ENCODE data around the gene HSPA1A.
A peak's percentile ranks its signal among the peaks of the same experiment; 100 is the strongest.
"Not testable (repeated sequence)": the region's sequence is repeated elsewhere in the genome, so short reads cannot be mapped to it uniquely, and the experiment has no call there.

HSPA1A gene

DNA sequence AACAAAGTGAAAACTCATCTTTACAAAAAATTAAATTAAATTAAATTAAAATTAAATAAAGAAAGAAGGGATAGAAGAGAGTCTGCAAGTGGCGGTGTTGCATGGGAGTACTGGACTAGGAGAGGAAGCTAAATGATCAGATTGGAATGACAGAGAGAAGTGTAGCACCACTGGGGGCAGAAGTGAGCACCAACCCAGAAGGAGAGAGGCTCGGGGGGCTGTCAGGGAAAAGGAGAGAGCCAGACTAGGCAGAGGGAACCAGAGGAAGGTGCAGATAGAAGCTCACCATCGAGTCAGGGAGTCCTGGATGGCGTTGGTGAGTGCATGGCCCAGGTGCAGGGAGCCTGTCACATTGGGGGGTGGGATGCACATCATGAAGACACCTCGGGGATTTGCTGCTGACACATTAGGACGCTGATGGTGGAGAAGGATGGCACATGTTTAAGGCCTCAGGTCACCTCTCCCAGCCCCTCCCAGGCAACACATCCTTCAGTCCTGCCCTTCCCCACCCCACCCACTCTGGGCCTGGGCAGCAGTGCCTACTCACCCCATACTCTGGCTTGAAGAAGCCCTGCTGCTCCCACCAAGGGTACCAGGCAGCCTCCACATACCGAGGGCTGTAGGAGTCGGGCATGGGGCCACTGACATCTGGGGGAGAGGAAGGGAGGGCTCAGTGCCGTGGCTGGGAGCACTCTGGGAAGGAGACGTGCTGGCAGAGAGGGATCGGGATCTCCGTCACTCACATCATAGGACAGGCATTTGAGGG, 23.8 kb upstream of the HSPA1A start:
- H3K4me3 Mint-ChIP-seq, result no peak overlapping the region
- H3K27me3 Mint-ChIP-seq, result no peaks in the 10 kb centered on the region

DNA sequence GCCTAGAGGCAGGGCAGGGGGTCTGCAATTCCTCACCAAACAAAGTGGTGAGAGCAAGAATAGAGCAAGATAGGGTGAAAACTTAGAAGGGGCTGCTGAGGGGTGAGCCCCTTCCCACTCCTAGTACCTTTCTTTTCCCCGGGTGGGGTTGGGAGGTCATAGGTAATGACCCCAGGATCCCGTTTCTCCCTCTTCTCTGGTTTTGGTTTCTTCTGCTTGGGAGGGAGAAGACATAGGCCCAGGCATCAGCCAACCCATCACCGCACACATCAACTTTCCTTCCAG, 23.3 kb upstream of the HSPA1A start:
- peak overlapping the region; percentile 13 for H3K27ac Mint-ChIP-seq (ENCODE audit: low read depth)
- peaks cover 28% of the 10 kb centered on the region for H3K4me1 Mint-ChIP-seq
- ATAC-seq (replicated peaks; ENCODE audit: extremely low read depth, poor library complexity, severe bottlenecking), result no peak
- H3K4me3 Mint-ChIP-seq, result no peak overlapping the region
- no peaks in the 10 kb centered on the region for H3K9me3 Mint-ChIP-seq
- peaks cover 13% of the 10 kb centered on the region for H3K36me3 Mint-ChIP-seq (ENCODE audit: insufficient read depth)
- DNase-seq (ENCODE audit: low spot score in 2 of 2), result no peak
- no peaks in the 10 kb centered on the region for H3K27me3 Mint-ChIP-seq

More for the DNA sequence above, 23.8 kb upstream of the HSPA1A start:
- peaks cover 24% of the 10 kb centered on the region for H3K4me1 Mint-ChIP-seq
- DNase-seq (ENCODE audit: low spot score in 2 of 2) (no peak), ATAC-seq (replicated peaks; ENCODE audit: extremely low read depth, poor library complexity, severe bottlenecking) (no peak)
- peak overlapping the region; percentile 13 for H3K27ac Mint-ChIP-seq (ENCODE audit: low read depth)
- no peaks in the 10 kb centered on the region for H3K9me3 Mint-ChIP-seq
- H3K36me3 Mint-ChIP-seq (ENCODE audit: insufficient read depth), result peaks cover 13% of the 10 kb centered on the region

DNA sequence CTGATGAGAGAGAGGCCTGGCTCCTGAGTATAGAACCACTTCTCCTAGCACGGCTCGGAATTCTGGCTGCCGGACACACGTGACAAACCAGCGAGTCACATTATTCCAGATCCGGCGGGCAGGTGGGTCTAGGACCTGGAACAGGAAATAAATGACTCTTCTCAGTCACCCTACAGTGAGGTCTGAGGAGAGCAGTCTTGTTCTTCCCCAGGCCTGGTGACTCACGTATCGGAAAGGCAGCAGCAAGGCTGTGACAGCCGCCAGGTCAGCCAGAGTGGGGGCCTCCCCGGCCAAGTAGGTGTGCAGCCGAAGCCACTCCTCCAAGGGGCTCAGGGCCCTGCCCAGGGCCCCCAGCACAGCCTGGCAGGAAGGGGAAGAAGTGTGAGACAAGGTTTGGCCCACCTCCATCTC, 22.6 kb upstream of the HSPA1A start:
- peak overlapping the region; percentile 98 for H3K27ac Mint-ChIP-seq (ENCODE audit: low read depth)
- H3K4me3 Mint-ChIP-seq, result no peak overlapping the region
- no peaks in the 10 kb centered on the region for H3K27me3 Mint-ChIP-seq
- no peaks in the 10 kb centered on the region for H3K9me3 Mint-ChIP-seq
- peaks cover 35% of the 10 kb centered on the region for H3K4me1 Mint-ChIP-seq
- no peak for DNase-seq (ENCODE audit: low spot score in 2 of 2)
- peaks cover 13% of the 10 kb centered on the region for H3K36me3 Mint-ChIP-seq (ENCODE audit: insufficient read depth)
- ATAC-seq (replicated peaks; ENCODE audit: extremely low read depth, poor library complexity, severe bottlenecking), result no peak

DNA sequence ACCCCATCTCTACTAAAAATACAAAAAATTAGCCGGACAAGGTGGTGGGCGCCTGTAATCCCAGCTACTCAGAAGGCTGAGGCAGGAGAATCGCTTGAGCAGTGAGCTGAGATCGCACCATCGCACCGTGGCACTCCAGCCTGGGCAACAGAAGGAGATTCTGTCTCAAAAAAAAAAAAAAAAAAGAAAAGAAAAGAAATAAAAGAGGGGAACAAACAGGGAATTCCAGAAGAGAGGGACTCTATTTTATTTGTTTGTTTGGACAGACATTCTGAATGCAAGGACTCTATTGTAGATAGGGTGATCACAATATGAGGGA, 21.5 kb upstream of the HSPA1A start:
- Mint-ChIP-seq H3K36me3 (ENCODE audit: insufficient read depth) (peaks cover 16% of the 10 kb centered on the region), H3K4me1 (peaks cover 42% of the 10 kb centered on the region), H3K27ac (ENCODE audit: low read depth) (peak overlapping the region; percentile 98), H3K4me3 (peak overlapping the region; percentile 98)
- H3K9me3 Mint-ChIP-seq; ATAC-seq (replicated peaks; ENCODE audit: extremely low read depth, poor library complexity, severe bottlenecking); H3K27me3 Mint-ChIP-seq; DNase-seq (ENCODE audit: low spot score in 2 of 2): not testable (repeated sequence)

DNA sequence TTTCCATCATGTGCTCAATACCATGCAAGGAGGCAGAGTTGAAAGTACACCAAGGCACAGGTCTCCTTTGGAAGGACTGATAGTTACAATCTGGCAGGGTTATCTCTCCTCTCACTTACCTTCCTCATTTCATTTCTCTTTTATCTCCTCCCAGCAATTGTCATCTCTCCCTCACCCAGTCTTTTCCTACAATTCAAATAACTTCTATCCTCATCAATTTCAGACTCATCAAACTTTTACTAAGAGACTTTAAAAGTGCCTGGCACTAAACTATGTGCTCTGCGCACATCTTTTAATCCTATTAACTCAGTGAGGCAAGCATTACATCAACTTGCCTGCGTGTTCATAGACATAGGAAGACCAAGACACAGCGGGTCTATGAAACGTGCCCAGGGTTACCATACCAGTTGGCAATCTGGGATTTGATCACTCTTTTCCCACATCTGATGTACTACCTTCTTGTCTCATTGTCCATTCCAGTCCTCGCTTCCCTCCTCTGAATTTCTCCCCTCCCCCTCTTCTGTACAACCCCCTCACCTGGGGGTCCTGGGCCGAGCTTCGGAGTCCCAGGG, 21.0 kb upstream of the HSPA1A start:
- H3K4me3 Mint-ChIP-seq, result peak overlapping the region; percentile 98
- DNase-seq (ENCODE audit: low spot score in 2 of 2) (no peak), ATAC-seq (replicated peaks; ENCODE audit: extremely low read depth, poor library complexity, severe bottlenecking) (no peak)
- no peaks in the 10 kb centered on the region for H3K27me3 Mint-ChIP-seq
- H3K4me1 Mint-ChIP-seq, result peaks cover 42% of the 10 kb centered on the region
- peak overlapping the region; percentile 98 for H3K27ac Mint-ChIP-seq (ENCODE audit: low read depth)
- H3K9me3 Mint-ChIP-seq, result no peaks in the 10 kb centered on the region
- H3K36me3 Mint-ChIP-seq (ENCODE audit: insufficient read depth), result peaks cover 16% of the 10 kb centered on the region

DNA sequence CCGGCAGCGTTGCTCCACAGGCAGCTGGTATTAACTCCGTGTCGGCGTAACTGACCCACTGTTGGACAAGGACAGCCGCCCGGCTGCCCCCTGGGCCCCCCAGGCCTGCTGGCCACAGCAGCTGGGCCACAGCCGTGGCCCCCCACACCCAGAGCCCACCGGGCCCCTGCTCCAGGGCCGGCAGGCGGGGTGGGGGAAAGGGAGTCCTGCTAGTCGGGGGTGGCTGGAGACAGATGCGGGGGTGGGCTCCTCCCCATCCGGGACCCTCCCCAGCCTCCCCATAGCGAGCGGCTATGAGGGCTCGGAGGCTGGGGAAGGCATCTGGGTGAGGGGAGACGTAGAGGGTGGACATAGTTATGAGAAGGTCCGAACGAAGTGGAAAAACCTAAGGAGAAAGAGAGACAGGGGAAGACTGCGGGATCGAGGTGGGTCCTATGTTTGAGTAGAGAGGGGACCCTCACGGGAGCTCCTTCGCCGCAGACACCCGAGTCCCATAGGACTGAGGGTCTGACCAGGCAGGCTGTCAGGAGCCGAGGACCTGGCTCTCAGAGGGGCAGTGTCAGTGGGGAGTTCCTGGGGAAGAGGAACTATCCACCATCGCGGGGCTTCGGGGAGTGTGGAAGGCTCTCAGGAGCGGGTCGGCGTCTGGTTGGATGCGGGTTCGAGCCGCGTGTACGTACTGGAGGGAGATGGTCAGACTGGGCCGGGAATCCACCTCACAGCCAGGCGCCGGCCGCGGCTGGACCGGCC, 20.3 kb upstream of the HSPA1A start:
- peak overlapping the region; percentile 98 for H3K27ac Mint-ChIP-seq (ENCODE audit: low read depth)
- DNase-seq (ENCODE audit: low spot score in 2 of 2) (no peak), ATAC-seq (replicated peaks; ENCODE audit: extremely low read depth, poor library complexity, severe bottlenecking) (peak; percentile 8)
- no peaks in the 10 kb centered on the region for H3K27me3 Mint-ChIP-seq
- peak overlapping the region; percentile 98 for H3K4me3 Mint-ChIP-seq
- peaks cover 42% of the 10 kb centered on the region for H3K4me1 Mint-ChIP-seq
- H3K36me3 Mint-ChIP-seq (ENCODE audit: insufficient read depth), result peaks cover 12% of the 10 kb centered on the region
- H3K9me3 Mint-ChIP-seq, result no peaks in the 10 kb centered on the region

DNA sequence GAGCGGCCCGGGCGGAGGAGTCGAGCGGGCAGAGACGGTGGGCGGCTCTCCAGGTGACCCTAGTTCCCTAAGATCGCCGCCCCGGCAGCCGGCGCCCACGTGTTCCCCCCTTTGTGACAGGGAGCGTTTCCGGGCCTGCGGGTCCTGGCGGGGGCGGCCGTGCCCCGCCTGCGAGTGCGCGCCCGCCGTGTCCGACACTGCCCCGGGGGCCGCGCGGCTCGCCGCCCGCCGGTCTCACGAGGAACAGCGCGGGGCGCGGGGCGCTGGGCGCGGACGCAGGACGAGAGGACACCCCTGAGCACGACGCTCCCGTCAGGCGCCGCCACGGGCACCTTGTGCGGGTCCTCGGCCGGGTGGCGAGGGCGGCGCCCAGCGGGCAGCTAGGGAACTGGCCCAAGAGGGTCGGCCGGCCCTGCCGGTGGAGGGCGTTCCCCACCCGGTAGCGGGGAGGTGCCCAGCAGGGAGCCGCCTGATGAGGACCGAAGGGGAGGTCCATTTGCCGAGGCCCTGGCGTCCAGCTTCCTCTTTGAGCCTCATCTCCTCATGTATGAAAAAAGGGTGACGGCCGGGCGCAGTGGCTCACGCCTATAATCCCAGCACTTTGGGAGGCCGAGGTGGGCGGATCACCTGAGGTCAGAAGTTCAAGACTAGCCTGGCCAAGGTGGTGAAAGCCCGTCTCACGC, 19.6 kb upstream of the HSPA1A start, which contains the start of gene VARS1:
VARS1 (minus strand) TSS at position 137 of the 683 bp plus-strand sequence. CDS start 535 bp downstream, outside the sequence.
- Mint-ChIP-seq H3K36me3 (ENCODE audit: insufficient read depth) (peaks cover 9% of the 10 kb centered on the region), H3K4me1 (peaks cover 38% of the 10 kb centered on the region), H3K4me3 (peak within 1 kb of the TSS; percentile 98), H3K9me3 (no peaks in the 10 kb centered on the region), H3K27ac (ENCODE audit: low read depth) (peak within 1 kb of the TSS; percentile 98), H3K27me3 (no peaks in the 10 kb centered on the region)
- DNase-seq (ENCODE audit: low spot score in 2 of 2), result peak; percentile 76 to 82
- peak; percentile 80 for ATAC-seq (replicated peaks; ENCODE audit: extremely low read depth, poor library complexity, severe bottlenecking)

DNA sequence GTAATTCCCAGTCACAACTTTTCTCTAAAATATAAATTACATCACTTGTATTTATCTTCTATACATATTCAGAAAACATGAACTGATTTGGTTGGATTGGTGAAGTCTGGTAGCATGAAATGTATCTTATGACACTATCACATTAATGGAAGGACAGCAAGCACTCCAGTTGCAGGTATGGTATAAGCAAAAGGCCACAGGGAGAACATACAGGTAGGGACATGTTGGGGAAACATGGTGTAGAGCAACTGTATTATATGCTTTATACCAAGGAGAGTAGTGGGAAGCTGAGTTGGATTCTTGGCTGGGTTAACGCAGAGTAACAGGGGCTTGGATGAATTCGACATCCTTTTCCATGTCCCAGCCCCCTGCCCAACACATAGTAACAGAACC, 18.4 kb upstream of the HSPA1A start:
- H3K4me3 Mint-ChIP-seq, result peak overlapping the region; percentile 57
- no peak for DNase-seq (ENCODE audit: low spot score in 2 of 2)
- H3K9me3 Mint-ChIP-seq, result no peaks in the 10 kb centered on the region
- H3K27me3 Mint-ChIP-seq, result no peaks in the 10 kb centered on the region
- peaks cover 37% of the 10 kb centered on the region for H3K4me1 Mint-ChIP-seq
- H3K36me3 Mint-ChIP-seq (ENCODE audit: insufficient read depth), result peaks cover 9% of the 10 kb centered on the region
- ATAC-seq (replicated peaks; ENCODE audit: extremely low read depth, poor library complexity, severe bottlenecking), result no peak
- peak overlapping the region; percentile 98 for H3K27ac Mint-ChIP-seq (ENCODE audit: low read depth)

DNA sequence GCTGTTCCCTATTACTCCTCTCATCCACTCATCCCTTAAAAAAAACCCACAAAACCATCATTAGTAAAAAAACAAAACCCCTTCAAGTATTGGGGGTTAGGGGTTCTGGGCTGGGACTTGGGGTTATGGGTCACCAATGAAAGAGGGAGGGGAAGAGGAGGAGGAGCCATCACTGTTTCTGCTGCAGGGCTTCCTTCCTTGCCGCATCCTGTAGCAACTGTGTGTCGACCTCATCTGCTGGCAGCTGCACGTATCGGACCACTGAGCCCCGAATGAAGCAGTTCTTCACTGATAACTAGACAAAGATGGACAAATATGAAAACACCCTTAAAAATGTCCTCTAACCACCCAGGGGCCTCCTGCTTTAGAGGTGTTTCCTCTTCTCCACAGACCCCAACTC, 17.8 kb upstream of the HSPA1A start:
- peaks cover 13% of the 10 kb centered on the region for H3K36me3 Mint-ChIP-seq (ENCODE audit: insufficient read depth)
- no peak overlapping the region for H3K27ac Mint-ChIP-seq (ENCODE audit: low read depth)
- peak overlapping the region; percentile 57 for H3K4me3 Mint-ChIP-seq
- ATAC-seq (replicated peaks; ENCODE audit: extremely low read depth, poor library complexity, severe bottlenecking) (peak; percentile 33), DNase-seq (ENCODE audit: low spot score in 2 of 2) (no peak)
- no peaks in the 10 kb centered on the region for H3K9me3 Mint-ChIP-seq
- H3K4me1 Mint-ChIP-seq, result peaks cover 37% of the 10 kb centered on the region
- H3K27me3 Mint-ChIP-seq, result no peaks in the 10 kb centered on the region

DNA sequence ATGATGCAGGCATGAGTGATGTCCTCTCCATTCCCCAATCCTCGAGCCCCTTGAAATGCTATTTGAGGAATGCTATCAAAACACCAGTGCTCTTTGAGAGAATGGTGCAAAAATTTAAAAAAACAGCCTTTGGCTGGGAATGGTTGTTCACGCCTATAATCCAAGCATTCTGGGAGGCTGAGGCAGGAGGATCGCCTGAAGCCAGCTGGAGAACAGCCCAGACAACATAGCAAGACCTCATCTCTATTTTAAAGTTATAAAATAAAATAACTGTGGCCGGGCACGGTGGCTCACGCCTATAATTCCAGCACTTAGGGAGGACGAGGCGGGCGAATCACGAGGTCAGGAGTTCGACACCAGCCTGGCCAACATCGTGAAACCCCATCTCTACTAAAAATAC, 15.6 kb upstream of the HSPA1A start:
- Mint-ChIP-seq H3K4me3 (no peak overlapping the region), H3K27ac (ENCODE audit: low read depth) (no peak overlapping the region), H3K36me3 (ENCODE audit: insufficient read depth) (peaks cover 16% of the 10 kb centered on the region), H3K27me3 (no peaks in the 10 kb centered on the region), H3K4me1 (peaks cover 31% of the 10 kb centered on the region), H3K9me3 (no peaks in the 10 kb centered on the region)
- DNase-seq (ENCODE audit: low spot score in 2 of 2) (no peak), ATAC-seq (replicated peaks; ENCODE audit: extremely low read depth, poor library complexity, severe bottlenecking) (no peak)

DNA sequence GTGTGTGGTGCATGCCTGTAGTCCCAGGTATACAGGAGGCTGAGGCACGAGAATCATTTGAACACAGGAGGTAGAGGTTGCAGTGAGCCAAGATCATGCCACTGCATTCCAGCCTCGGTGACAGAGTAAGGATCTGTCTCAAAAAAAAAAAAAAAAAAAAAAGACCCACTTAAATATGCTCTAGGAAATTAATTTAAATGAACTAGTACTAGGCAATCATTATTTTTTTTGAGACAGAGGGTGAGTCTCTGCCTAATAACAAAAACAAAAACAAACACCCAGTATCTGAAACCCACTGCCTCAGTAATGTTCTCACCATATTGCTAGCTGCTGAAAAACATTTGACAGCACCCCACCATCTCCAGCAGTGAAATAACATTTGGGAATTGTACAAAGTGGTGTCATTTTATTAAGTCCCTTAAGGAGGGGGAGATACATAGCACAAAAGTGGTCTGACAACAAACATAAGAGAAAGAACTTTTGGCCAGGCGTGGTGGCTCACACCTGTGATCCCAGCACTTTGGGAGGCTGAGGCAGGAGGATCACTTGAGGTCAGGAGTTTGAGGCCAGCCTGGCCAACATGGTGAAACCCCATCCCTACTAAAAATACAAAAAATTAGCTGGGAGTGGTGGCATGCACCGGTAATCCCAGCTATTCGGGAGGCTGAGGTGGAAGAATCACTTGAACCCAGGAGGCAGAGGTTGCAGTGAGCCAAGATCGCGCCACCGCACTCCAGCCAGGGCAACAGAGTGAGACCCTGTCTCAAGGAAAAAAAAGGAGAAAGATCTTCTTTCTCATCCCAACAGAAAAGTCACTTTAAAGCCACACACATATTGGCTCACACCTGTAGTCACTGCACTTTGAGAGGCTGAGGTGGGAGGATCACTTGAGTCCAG, 14.1 kb upstream of the HSPA1A start:
- peaks cover 12% of the 10 kb centered on the region for H3K36me3 Mint-ChIP-seq (ENCODE audit: insufficient read depth)
- not testable (repeated sequence) for DNase-seq (ENCODE audit: low spot score in 2 of 2); H3K4me3 Mint-ChIP-seq; H3K9me3 Mint-ChIP-seq; ATAC-seq (replicated peaks; ENCODE audit: extremely low read depth, poor library complexity, severe bottlenecking); H3K27me3 Mint-ChIP-seq; H3K27ac Mint-ChIP-seq (ENCODE audit: low read depth)
- H3K4me1 Mint-ChIP-seq, result peaks cover 31% of the 10 kb centered on the region
